GM21526 (cell line): ENCODE results near the gene PTPRD.
"Not testable (repeated sequence)": the region's sequence is repeated elsewhere in the genome, so short reads cannot be mapped to it uniquely, and the experiment has no call there.

Experiments
- ATAC-seq: cut with Tn5 transposase; IDR thresholded peaks from one replicate; pipeline ENCODE4 v1.9.1; 2021; ENCODE audit warnings: moderate library complexity; ENCODE audit not compliant: unreplicated experiment, low FRiP score

The PTPRD gene

GRCh38 chr9:8724284-8725018 is 1888.4 kb downstream of the PTPRD start:
- ATAC-seq, result no peak

DNA sequence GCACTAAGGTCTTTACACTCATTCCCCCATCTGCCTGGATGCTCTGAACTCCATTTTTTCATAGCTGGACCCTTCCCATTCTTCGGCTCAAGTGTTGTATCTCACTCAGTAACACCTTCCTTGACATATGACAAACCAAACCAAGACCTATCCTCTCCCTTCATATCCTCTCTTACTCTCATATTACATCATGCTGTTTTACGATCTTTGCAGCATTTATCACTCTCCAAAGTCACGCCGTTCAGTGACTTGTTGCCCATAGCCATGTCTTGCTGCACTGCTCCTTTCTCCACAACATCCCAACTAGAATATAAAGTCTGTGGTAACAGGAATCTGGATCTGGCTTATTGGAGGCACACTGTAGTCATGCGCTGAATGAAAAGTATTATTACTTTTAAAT is 1889.6 kb downstream of the PTPRD start:
- ATAC-seq, result no peak

DNA sequence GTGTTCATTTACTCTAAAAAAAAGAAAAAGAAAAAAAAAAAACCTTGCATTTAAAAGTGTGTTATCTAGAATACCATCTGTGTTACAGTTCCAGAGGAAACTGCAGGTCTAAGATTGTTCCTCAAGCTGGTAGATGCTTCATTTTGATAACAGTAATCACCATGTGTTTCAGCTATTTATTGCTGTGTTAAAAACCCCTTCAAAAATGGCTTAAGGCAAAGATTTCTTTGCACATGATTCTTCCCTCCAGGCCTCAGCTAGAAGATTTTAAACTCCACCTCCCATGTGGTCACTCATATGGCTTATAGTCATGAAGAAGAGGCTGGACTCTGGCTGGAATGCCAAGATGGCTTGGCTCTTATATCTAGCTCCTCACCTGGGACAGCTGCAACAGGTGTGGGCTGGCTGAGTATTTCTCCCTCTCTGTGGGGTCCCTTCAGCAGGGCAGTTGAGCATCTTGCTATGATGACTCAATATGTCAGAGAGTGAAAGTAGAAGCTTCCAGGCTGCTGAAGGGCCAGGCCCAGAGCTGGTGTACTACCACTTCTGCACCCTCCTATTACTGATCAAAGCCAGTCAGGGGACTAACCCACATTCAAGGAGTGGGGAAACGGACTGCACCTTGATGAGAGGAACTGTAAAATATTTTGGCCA is 1892.8 kb downstream of the PTPRD start:
- no peak for ATAC-seq

GRCh38 chr9:8718121-8718725 is 1894.6 kb downstream of the PTPRD start:
- no peak for ATAC-seq

- ATAC-seq, result no peak
Measured at GRCh38 chr9:8717146-8717545, 1895.7 kb downstream of the PTPRD start.

- ATAC-seq, result no peak
Measured at GRCh38 chr9:8715788-8716187, 1897.0 kb downstream of the PTPRD start.

DNA sequence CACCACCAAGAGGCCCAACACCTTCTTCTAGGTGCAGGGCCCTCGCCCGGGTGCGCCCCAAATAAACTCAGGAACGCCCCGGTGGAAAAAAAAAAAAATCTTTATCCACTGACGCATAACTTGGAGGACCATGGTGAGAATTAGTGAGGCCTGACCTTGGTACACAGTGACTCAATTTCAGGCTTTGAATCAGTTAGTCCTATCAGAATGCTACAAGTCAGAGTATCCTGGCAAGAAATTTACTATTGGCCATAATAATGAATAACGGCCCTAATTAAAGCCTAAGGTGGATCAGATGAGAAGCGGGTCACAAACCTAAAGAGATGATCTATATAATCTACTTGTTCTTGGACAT is 1899.0 kb downstream of the PTPRD start:
- no peak for ATAC-seq

GRCh38 chr9:8713149-8713810 is 1899.5 kb downstream of the PTPRD start:
- ATAC-seq, result no peak

DNA sequence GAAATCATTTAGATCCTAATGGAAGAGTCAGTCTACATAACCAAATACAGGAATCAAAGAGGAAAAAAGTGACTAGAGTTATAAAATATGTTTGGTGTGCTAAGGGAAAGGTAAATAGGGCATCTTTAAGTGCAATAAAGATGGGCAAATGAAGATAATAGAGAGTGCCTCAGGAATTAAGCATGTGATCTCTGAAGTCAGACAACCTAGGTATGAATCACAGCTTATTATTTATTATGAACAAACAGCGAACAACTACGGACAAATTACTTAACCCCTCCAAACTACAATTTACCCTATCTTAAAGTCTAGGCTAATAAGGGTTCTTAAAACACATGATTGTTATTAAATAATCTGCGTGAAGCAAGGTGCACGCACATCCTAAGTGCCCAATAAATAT is 1903.1 kb downstream of the PTPRD start:
- ATAC-seq, result no peak

DNA sequence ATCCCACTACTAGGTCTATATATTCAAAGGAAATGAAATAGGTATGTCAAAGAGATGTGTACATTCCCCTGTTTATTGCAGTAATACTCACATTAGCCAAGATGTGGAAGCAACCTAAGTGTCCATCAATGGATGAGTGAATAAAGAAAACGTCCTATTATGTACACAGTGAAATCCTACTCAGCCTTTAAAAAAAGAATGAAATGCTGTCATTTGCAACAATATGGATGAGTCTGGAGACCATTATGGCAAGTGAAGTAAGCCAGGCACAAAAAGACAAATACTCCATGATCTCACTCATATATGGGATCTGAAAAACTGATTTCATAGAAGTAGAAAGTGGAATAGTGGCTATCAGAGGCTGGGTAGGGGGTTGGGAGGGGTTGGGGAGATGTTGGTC is 1904.1 kb downstream of the PTPRD start:
- no peak for ATAC-seq

- no peak for ATAC-seq
Measured at GRCh38 chr9:8706998-8707397, 1905.8 kb downstream of the PTPRD start.

GRCh38 chr9:8706531-8706930 is 1906.3 kb downstream of the PTPRD start:
- ATAC-seq, result no peak

GRCh38 chr9:8705861-8706260 is 1906.9 kb downstream of the PTPRD start:
- ATAC-seq, result no peak

GRCh38 chr9:8703904-8704303 is 1908.9 kb downstream of the PTPRD start:
- ATAC-seq, result no peak

DNA sequence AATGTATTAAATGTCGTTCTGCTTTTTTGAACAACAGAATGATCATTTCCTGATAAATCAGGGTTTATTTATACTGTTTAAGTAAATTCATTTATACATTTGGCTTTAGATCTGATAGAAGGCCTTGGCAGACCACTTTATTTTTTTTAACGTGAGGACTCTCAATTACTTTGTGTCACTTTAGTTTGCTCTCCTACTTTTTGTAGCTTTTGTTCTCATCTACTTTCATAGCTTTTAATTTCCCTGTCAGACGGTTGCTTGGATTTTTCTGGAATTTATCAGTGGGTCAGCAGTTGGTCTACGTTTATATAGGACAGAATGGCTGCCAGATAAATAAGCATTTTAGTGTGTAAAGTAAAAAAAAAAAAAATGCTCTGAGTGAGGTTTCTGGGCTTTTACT is 1910.9 kb downstream of the PTPRD start:
- no peak for ATAC-seq

DNA sequence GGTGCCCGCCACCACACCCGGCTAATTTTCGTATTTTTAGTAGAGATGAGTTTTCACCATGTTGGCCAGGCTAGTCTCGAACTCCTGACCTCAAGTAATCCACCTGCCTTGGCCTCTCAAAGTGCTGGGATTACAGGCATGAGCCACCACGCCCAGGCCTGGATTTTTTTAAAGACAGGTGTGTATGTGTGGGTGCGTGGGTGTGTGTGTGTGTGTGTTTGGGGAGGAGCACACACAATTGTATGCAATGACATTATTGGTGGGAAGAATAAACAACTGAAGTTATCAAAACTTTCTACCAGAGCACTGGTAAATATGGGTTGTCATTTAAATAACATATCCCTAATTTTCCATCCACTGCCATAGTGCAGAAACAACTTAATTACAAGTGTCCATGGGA is 1915.2 kb downstream of the PTPRD start:
- not testable (repeated sequence) for ATAC-seq

DNA sequence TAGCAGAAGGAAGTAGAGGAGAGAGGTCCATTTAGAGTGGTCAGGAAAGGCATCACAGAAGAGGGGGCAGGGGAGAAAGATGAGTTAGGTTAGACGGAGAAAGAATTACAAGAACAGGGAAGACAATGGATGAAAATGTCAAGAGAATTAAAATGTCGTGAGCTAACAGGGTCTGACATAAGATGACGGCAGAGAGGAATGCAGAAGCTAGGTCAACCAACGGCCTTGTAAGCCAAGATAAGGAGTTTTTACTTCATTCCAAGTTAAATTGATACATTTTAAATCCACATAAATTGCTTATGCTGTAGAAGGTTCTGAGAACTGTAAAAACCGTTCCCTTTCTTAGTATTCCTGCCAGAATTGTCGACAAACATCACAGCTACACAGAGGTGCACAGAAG is 1916.3 kb downstream of the PTPRD start:
- ATAC-seq, result no peak

- ATAC-seq, result no peak
Measured at GRCh38 chr9:8694983-8695588, 1917.7 kb downstream of the PTPRD start.

GRCh38 chr9:8693464-8693863 is 1919.3 kb downstream of the PTPRD start:
- ATAC-seq, result no peak

DNA sequence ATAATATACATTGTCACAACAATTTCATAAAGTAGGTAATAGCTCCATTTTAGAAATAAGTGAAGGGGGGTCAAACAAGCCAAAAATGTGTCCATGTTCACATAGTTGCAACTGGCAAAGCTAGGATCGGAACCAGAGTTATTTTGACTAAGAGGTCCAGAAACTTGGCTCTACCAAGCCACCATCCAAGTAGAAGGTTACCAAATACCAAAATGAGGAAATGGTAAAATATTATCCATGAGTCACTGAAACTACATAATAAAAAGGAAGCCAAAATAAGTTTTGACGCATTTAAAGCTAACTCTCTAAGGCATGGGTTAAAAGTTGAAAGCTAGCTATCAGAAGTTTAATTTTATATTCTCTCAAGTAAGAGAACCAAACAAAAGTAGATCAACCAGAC is 1926.3 kb downstream of the PTPRD start:
- ATAC-seq, result no peak

DNA sequence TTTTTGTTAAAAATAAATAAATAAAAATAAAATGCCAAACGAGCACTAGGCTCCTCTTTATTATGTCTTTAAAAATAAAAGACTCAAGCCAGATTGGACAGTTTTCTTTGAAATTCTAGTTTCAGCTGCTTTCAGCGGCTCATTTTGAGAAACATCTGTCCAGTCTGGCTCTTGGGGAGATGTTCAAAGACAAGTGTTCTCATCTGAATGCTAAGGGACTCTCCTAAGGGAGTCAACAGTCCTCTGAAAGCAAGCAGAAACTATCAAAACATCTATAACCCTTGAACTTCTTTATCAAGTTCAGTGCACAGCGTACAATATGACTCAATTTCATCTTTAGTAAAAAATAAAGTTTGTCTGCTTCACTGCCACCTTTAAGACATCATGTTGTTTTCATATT is 1927.0 kb downstream of the PTPRD start:
- no peak for ATAC-seq
